PFSK-1 (cell line): ENCODE measurements around the gene SELENOS.

Experiments used
- FOXP2 ChIP-seq: optimal IDR thresholded peaks from 2 replicates; pipeline ENCODE3; 2011; ENCODE audit warnings: borderline replicate concordance, control low read depth, inconsistent platforms; ENCODE audit not compliant: insufficient read depth; ENCODE audit errors: extremely low read length, extremely low read depth
- POLR2AphosphoS5 ChIP-seq: IDR thresholded peaks from 2 replicates; pipeline ENCODE4 v1.6.1; 2012; ENCODE audit warnings: low read depth, mild to moderate bottlenecking, control low read depth, low read length, moderate library complexity
- REST ChIP-seq, 2 experiments: IDR thresholded peaks; 2 replicates each; pipeline versions ENCODE4 v1.6.1 to v1.8.0; 2011 to 2012; ENCODE audit warnings: low read depth in 2 of 2, low read length in 2 of 2, control low read depth in 1 of 2, inconsistent platforms in 1 of 2, mild to moderate bottlenecking in 1 of 2, moderate library complexity in 1 of 2; ENCODE audit not compliant: insufficient read depth in 1 of 2
- SIN3A ChIP-seq: IDR thresholded peaks from 2 replicates; pipeline ENCODE4 v1.6.1; 2012; ENCODE audit warnings: mild to moderate bottlenecking, low read length, moderate library complexity, borderline replicate concordance; ENCODE audit not compliant: insufficient read depth
- TAF1 ChIP-seq: IDR thresholded peaks from 2 replicates; pipeline ENCODE4 v1.6.1; 2012; ENCODE audit warnings: low read length, control low read depth, borderline replicate concordance; ENCODE audit not compliant: insufficient read depth

Gene SELENOS

GRCh38 chr15:101262551-101262950 is 14.7 kb downstream of the SELENOS start:
- no peak for TF ChIP-seq FOXP2
- no peak for TF ChIP-seq SIN3A
- no peak for TF ChIP-seq POLR2AphosphoS5
- no peak for TF ChIP-seq TAF1
- TF ChIP-seq REST (IDR thresholded peaks at IDR 0.05; ENCODE audit: insufficient read depth in 1 of 2, low read depth in 2 of 2, low read length in 2 of 2) = no peak

- TF ChIP-seq POLR2AphosphoS5 (no peak), SIN3A (no peak), TAF1 (no peak), REST (IDR thresholded peaks at IDR 0.05; ENCODE audit: insufficient read depth in 1 of 2, low read depth in 2 of 2, low read length in 2 of 2) (no peak), FOXP2 (no peak)
Measured at GRCh38 chr15:101258238-101259144, 18.8 kb downstream of the SELENOS start.

GRCh38 chr15:101256757-101257156 is 20.5 kb downstream of the SELENOS start:
- TF ChIP-seq SIN3A (no peak), FOXP2 (no peak)

- TF ChIP-seq FOXP2 (peak; percentile 56), SIN3A (no peak)
Measured at GRCh38 chr15:101255615-101256241, 21.6 kb downstream of the SELENOS start.

GRCh38 chr15:101255051-101255395 is 22.3 kb downstream of the SELENOS start:
- TF ChIP-seq SIN3A (no peak), TAF1 (no peak), FOXP2 (no peak), REST (IDR thresholded peaks at IDR 0.05; ENCODE audit: insufficient read depth in 1 of 2, low read depth in 2 of 2, low read length in 2 of 2) (no peak), POLR2AphosphoS5 (no peak)

GRCh38 chr15:101254157-101255050 is 22.9 kb downstream of the SELENOS start:
- TF ChIP-seq SIN3A (no peak), FOXP2 (no peak), POLR2AphosphoS5 (no peak), REST (IDR thresholded peaks at IDR 0.05; ENCODE audit: insufficient read depth in 1 of 2, low read depth in 2 of 2, low read length in 2 of 2) (no peak), TAF1 (no peak)
